SK-N-SH (cell line): Measurements from ENCODE around the gene SF3A2.

Experiments
- CHD2 ChIP-seq: fragments of 150-350 bp; IDR thresholded peaks from 2 replicates; pipeline ENCODE4 v1.6.1; 2018; ENCODE audit warnings: low read length; ENCODE audit not compliant: partially characterized antibody
- GABPA ChIP-seq: IDR thresholded peaks from 2 replicates; pipeline ENCODE4 v1.4.0; 2012; ENCODE audit warnings: low read depth, mild to moderate bottlenecking
- RAD21 ChIP-seq: IDR thresholded peaks from 2 replicates; pipeline ENCODE4 v1.6.1; 2012; ENCODE audit warnings: mild to moderate bottlenecking, low read length
- REST ChIP-seq: IDR thresholded peaks from 2 replicates; pipeline ENCODE4 v1.6.1; 2012; ENCODE audit warnings: mild to moderate bottlenecking, low read depth, low read length, moderate library complexity
- RFX5 ChIP-seq: IDR thresholded peaks from 2 replicates; pipeline ENCODE4 v1.6.1; 2012; ENCODE audit warnings: mild to moderate bottlenecking, improper control_type of control experiment, low read length
- ZBTB33 ChIP-seq: IDR thresholded peaks from 2 replicates; pipeline ENCODE4 v1.4.0; 2012; ENCODE audit warnings: low read depth, borderline replicate concordance
- TF ChIP-seq, protein P1 (sequence below): fragments of 200-600 bp; sonication (generic); IDR thresholded peaks from 2 replicates; pipeline ENCODE4 v1.6.1; 2017; ENCODE audit warnings: antibody characterized with exemption, mild to moderate bottlenecking, moderate library complexity
- TF ChIP-seq, protein P2 (sequence below): IDR thresholded peaks from 2 replicates; pipeline ENCODE4 v1.4.0; 2012; ENCODE audit warnings: low read depth

- TF ChIP-seq, protein P1, sequence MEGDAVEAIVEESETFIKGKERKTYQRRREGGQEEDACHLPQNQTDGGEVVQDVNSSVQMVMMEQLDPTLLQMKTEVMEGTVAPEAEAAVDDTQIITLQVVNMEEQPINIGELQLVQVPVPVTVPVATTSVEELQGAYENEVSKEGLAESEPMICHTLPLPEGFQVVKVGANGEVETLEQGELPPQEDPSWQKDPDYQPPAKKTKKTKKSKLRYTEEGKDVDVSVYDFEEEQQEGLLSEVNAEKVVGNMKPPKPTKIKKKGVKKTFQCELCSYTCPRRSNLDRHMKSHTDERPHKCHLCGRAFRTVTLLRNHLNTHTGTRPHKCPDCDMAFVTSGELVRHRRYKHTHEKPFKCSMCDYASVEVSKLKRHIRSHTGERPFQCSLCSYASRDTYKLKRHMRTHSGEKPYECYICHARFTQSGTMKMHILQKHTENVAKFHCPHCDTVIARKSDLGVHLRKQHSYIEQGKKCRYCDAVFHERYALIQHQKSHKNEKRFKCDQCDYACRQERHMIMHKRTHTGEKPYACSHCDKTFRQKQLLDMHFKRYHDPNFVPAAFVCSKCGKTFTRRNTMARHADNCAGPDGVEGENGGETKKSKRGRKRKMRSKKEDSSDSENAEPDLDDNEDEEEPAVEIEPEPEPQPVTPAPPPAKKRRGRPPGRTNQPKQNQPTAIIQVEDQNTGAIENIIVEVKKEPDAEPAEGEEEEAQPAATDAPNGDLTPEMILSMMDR, result no peak
- TF ChIP-seq RFX5 (no peak), RAD21 (no peak), REST (no peak), ZBTB33 (no peak), GABPA (no peak), CHD2 (no peak)
- TF ChIP-seq, protein P2, sequence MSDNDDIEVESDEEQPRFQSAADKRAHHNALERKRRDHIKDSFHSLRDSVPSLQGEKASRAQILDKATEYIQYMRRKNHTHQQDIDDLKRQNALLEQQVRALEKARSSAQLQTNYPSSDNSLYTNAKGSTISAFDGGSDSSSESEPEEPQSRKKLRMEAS, result no peak
These were observed 16.9 kb upstream of the SF3A2 start for GRCh38 chr19:2219726-2220125.
